ENCODE measurements around the gene GRID2.
"Not testable (repeated sequence)": the region's sequence is repeated elsewhere in the genome, so short reads cannot be mapped to it uniquely, and the experiment has no call there.

Gene GRID2

GRCh38 chr4:93346840-93347239 lies 1043.1 kb downstream of the GRID2 start:
- no peak for DNase-seq

GRCh38 chr4:93348896-93349295 lies 1045.1 kb downstream of the GRID2 start:
- DNase-seq: no peak

- DNase-seq: no peak
Observed at GRCh38 chr4:93351846-93352245, 1048.1 kb downstream of the GRID2 start.

GRCh38 chr4:93355411-93355810 lies 1051.6 kb downstream of the GRID2 start:
- no peak for DNase-seq

GRCh38 chr4:93359586-93359985 lies 1055.8 kb downstream of the GRID2 start:
- no peak for DNase-seq

GRCh38 chr4:93366169-93366755 lies 1062.5 kb downstream of the GRID2 start:
- not testable (repeated sequence) for DNase-seq

- DNase-seq: no peak
Observed at GRCh38 chr4:93368968-93369367, 1065.2 kb downstream of the GRID2 start.

- DNase-seq: no peak
Observed at GRCh38 chr4:93370256-93370655, 1066.5 kb downstream of the GRID2 start.

- no peak for DNase-seq
Observed at GRCh38 chr4:93373893-93374860, 1070.4 kb downstream of the GRID2 start.

- DNase-seq: no peak
Observed at GRCh38 chr4:93384241-93384640, 1080.5 kb downstream of the GRID2 start.

- DNase-seq: no peak
Observed at GRCh38 chr4:93384887-93385286, 1081.1 kb downstream of the GRID2 start.

GRCh38 chr4:93394545-93395081 lies 1090.8 kb downstream of the GRID2 start:
- DNase-seq: no peak

GRCh38 chr4:93396272-93396671 lies 1092.5 kb downstream of the GRID2 start:
- no peak for DNase-seq

GRCh38 chr4:93403571-93403970 lies 1099.8 kb downstream of the GRID2 start:
- no peak for DNase-seq

GRCh38 chr4:93407493-93408275 lies 1103.9 kb downstream of the GRID2 start:
- no peak for DNase-seq

GRCh38 chr4:93409035-93409434 lies 1105.3 kb downstream of the GRID2 start:
- no peak for DNase-seq

- no peak for DNase-seq
Observed at GRCh38 chr4:93414041-93414550, 1110.3 kb downstream of the GRID2 start.

GRCh38 chr4:93416344-93417128 lies 1112.8 kb downstream of the GRID2 start:
- DNase-seq: no peak

GRCh38 chr4:93431371-93431770 lies 1127.6 kb downstream of the GRID2 start:
- no peak for DNase-seq

- no peak for DNase-seq
Observed at GRCh38 chr4:93433840-93434239, 1130.1 kb downstream of the GRID2 start.

- no peak for DNase-seq
Observed at GRCh38 chr4:93436000-93436626, 1132.3 kb downstream of the GRID2 start.

GRCh38 chr4:93437991-93438390 lies 1134.2 kb downstream of the GRID2 start:
- DNase-seq: no peak
